ENCODE data around the gene MZT2B.
"Not testable (repeated sequence)": the region's sequence is repeated elsewhere in the genome, so short reads cannot be mapped to it uniquely, and the experiment has no call there.

- not testable (repeated sequence) for TF ChIP-seq MAZ (IDR thresholded peaks at IDR 0.05; ENCODE audit: borderline replicate concordance, low read depth, low read length); CTCF (conservative IDR thresholded peaks at IDR 0.05; ENCODE audit: low read depth, low read length); CEBPB (IDR thresholded peaks at IDR 0.05; ENCODE audit: low read depth, low read length); RFX5 (IDR thresholded peaks at IDR 0.05; ENCODE audit: low read depth, low read length)
Measured at GRCh38 chr2:130157354-130157753, 24.7 kb upstream of the MZT2B start.

Measured in IMR-90 (cell line).